Measurements from ENCODE around the gene IRF2. TPM values are rescaled to one million over a fixed set of nuclear protein-coding genes. Genes with fewer than 3 reads are reported as not detected.

Gene IRF2
- total RNA-seq, 2 donors from 2014 or later = 25.1 to 29.4 TPM

- intact Hi-C loops (cut with DNase I) = no loop called here
- no peak for DNase-seq (ENCODE audit: low spot score)
Measured at GRCh38 chr4:184420881-184421416, 53.4 kb downstream of the IRF2 start.

GRCh38 chr4:184420402-184420801 is 53.9 kb downstream of the IRF2 start:
- intact Hi-C loops (cut with DNase I) = no loop called here

GRCh38 chr4:184419976-184420375 is 54.4 kb downstream of the IRF2 start:
- no peak for DNase-seq (ENCODE audit: low spot score)
- intact Hi-C loops (cut with DNase I) = loop anchor here in 1 of 2 donors (10.0 kb wide), 1 partner anchor 45 kb away; no protein-coding TSS in a partner anchor

More at GRCh38 chr4:184420402-184420801, 53.9 kb downstream of the IRF2 start:
- DNase-seq (ENCODE audit: low spot score) = no peak

GRCh38 chr4:184417802-184418511 is 56.4 kb downstream of the IRF2 start:
- DNase-seq (ENCODE audit: low spot score) = no peak
- intact Hi-C loops (cut with DNase I) = loop anchor here in 1 of 2 donors (10.0 kb wide), 1 partner anchor 47 kb away; no protein-coding TSS in a partner anchor

GRCh38 chr4:184416913-184417734 is 57.2 kb downstream of the IRF2 start:
- DNase-seq (ENCODE audit: low spot score) = no peak
- intact Hi-C loops (cut with DNase I) = loop anchor here in 1 of 2 donors (10.0 kb wide), 1 partner anchor 48 kb away; no protein-coding TSS in a partner anchor

- intact Hi-C loops (cut with DNase I) = loop anchor here (2.0 to 10.0 kb wide), 2 partner anchors 50 to 76 kb away; no protein-coding TSS in a partner anchor
- DNase-seq (ENCODE audit: low spot score) = no peak
Measured at GRCh38 chr4:184415071-184415470, 59.3 kb downstream of the IRF2 start.

GRCh38 chr4:184413261-184414046 is 60.9 kb downstream of the IRF2 start:
- intact Hi-C loops (cut with DNase I) = loop anchor here (2.0 to 10.0 kb wide), 2 partner anchors 51 to 75 kb away; no protein-coding TSS in a partner anchor
- no peak for DNase-seq (ENCODE audit: low spot score)

- no peak for DNase-seq (ENCODE audit: low spot score)
- intact Hi-C loops (cut with DNase I) = loop anchor here (1.0 to 10.0 kb wide), 2 partner anchors 20 to 54 kb away; no protein-coding TSS in a partner anchor
Measured at GRCh38 chr4:184410748-184411147, 63.6 kb downstream of the IRF2 start.

GRCh38 chr4:184409911-184410692 is 64.2 kb downstream of the IRF2 start:
- intact Hi-C loops (cut with DNase I) = loop anchor here in 1 of 2 donors (10.0 kb wide), 2 partner anchors 55 to 125 kb away; no protein-coding TSS in a partner anchor
- no peak for DNase-seq (ENCODE audit: low spot score)

- intact Hi-C loops (cut with DNase I) = loop anchor here in 1 of 2 donors (10.0 kb wide), 1 partner anchor 125 kb away; no protein-coding TSS in a partner anchor
Measured at GRCh38 chr4:184409502-184409901, 64.8 kb downstream of the IRF2 start.

GRCh38 chr4:184408684-184409081 is 65.7 kb downstream of the IRF2 start:
- DNase-seq (ENCODE audit: low spot score) = no peak
- intact Hi-C loops (cut with DNase I) = loop anchor here in 1 of 2 donors (10.0 kb wide), 1 partner anchor 126 kb away; no protein-coding TSS in a partner anchor

More at GRCh38 chr4:184409502-184409901, 64.8 kb downstream of the IRF2 start:
- no peak for DNase-seq (ENCODE audit: low spot score)

- intact Hi-C loops (cut with DNase I) = loop anchor here in 1 of 2 donors (10.0 kb wide), 1 partner anchor 127 kb away; no protein-coding TSS in a partner anchor
Measured at GRCh38 chr4:184408021-184408683, 66.2 kb downstream of the IRF2 start.

GRCh38 chr4:184406958-184407391 is 67.4 kb downstream of the IRF2 start:
- DNase-seq (ENCODE audit: low spot score) = no peak
- intact Hi-C loops (cut with DNase I) = loop anchor here in 1 of 2 donors (10.0 kb wide), 1 partner anchor 128 kb away; no protein-coding TSS in a partner anchor

More at GRCh38 chr4:184408021-184408683, 66.2 kb downstream of the IRF2 start:
- no peak for DNase-seq (ENCODE audit: low spot score)

- DNase-seq (ENCODE audit: low spot score) = no peak
- intact Hi-C loops (cut with DNase I) = loop anchor here in 1 of 2 donors (10.0 kb wide), 1 partner anchor 131 kb away; no protein-coding TSS in a partner anchor
Measured at GRCh38 chr4:184404047-184404446, 70.3 kb downstream of the IRF2 start.

GRCh38 chr4:184403384-184403781 is 71.0 kb downstream of the IRF2 start:
- intact Hi-C loops (cut with DNase I) = loop anchor here in 1 of 2 donors (10.0 kb wide), 1 partner anchor 131 kb away; no protein-coding TSS in a partner anchor
- DNase-seq (ENCODE audit: low spot score) = no peak

GRCh38 chr4:184402740-184403383 is 71.5 kb downstream of the IRF2 start:
- no peak for DNase-seq (ENCODE audit: low spot score)
- intact Hi-C loops (cut with DNase I) = loop anchor here in 1 of 2 donors (10.0 kb wide), 1 partner anchor 132 kb away; no protein-coding TSS in a partner anchor

All from posterior vena cava (tissue), 2 donors.